ENCODE results near the gene OR5AP2.
"Not testable (repeated sequence)": the region's sequence is repeated elsewhere in the genome, so short reads cannot be mapped to it uniquely, and the experiment has no call there.

Gene OR5AP2

GRCh38 chr11:56624661-56625110 lies 17.6 kb downstream of the OR5AP2 start:
- TF ChIP-seq ZNF654 (tag by site-specific recombination; IDR thresholded peaks at IDR 0.05; ENCODE audit: low read depth) (peak; percentile 17; the same call in 1 of the 2 replicates), HIC1 (tag by site-specific recombination; IDR thresholded peaks at IDR 0.05) (no peak)
- ChIA-PET POLR2A (no interaction called here), CTCF (interaction anchor here (0.6 to 3.3 kb wide), 3 partner anchors 11 to 468 kb away, joined by 3 to 12 read pairs (median 4); no protein-coding TSS in a partner anchor)
- Histone ChIP-seq H3K9me3 (ENCODE audit: control insufficient read depth, insufficient read depth, low read depth, low read length) (no peaks in the 10 kb centered on the region), H3K36me3 (ENCODE audit: control insufficient read depth in 2 of 2, insufficient read depth in 1 of 2, low read length in 2 of 2) (no peaks in the 10 kb centered on the region), H3K4me3 (ENCODE audit: low read depth, low read length) (no peak overlapping the region), H3K27ac (ENCODE audit: extremely low read depth, low read depth, low read length) (no peak overlapping the region), H3K4me1 (ENCODE audit: control insufficient read depth, insufficient read depth, low read length) (no peaks in the 10 kb centered on the region)

- Histone ChIP-seq H3K4me1 (ENCODE audit: control insufficient read depth, insufficient read depth, low read length) (no peaks in the 10 kb centered on the region), H3K4me3 (ENCODE audit: low read depth, low read length) (no peak overlapping the region), H3K27ac (ENCODE audit: extremely low read depth, low read depth, low read length) (no peak overlapping the region), H3K36me3 (ENCODE audit: control insufficient read depth in 2 of 2, insufficient read depth in 1 of 2, low read length in 2 of 2) (no peaks in the 10 kb centered on the region), H3K9me3 (ENCODE audit: control insufficient read depth, insufficient read depth, low read depth, low read length) (no peaks in the 10 kb centered on the region)
- POLR2A ChIA-PET, result no interaction called here
- TF ChIP-seq GLIS2 (tag by site-specific recombination; IDR thresholded peaks at IDR 0.05), result no peak
- no peak for TF ChIP-seq ZSCAN18 (tag by site-specific recombination; IDR thresholded peaks at IDR 0.05)
- no peak for TF ChIP-seq ZNF155 (tag by site-specific recombination; IDR thresholded peaks at IDR 0.05)
- no peak for TF ChIP-seq ZNF560 (tag by site-specific recombination; IDR thresholded peaks at IDR 0.05; ENCODE audit: borderline replicate concordance)
- no peak for TF ChIP-seq ZNF169 (tag by site-specific recombination; IDR thresholded peaks at IDR 0.05)
- TF ChIP-seq ZFP41 (tag by site-specific recombination; IDR thresholded peaks at IDR 0.05; ENCODE audit: borderline replicate concordance), result no peak
- no peak for TF ChIP-seq ZNF311 (tag by site-specific recombination; IDR thresholded peaks at IDR 0.05; ENCODE audit: borderline replicate concordance)
- TF ChIP-seq EGR2 (tag by site-specific recombination; IDR thresholded peaks at IDR 0.05; ENCODE audit: low read depth), result no peak
- no peak for TF ChIP-seq ZNF394 (tag by site-specific recombination; IDR thresholded peaks at IDR 0.05; ENCODE audit: borderline replicate concordance)
- no peak for TF ChIP-seq ZNF354C (tag by site-specific recombination; IDR thresholded peaks at IDR 0.05; ENCODE audit: borderline replicate concordance, low read depth)
- no peak for TF ChIP-seq ZNF837 (tag by site-specific recombination; IDR thresholded peaks at IDR 0.05)
- no peak for TF ChIP-seq HOXA7 (CRISPR knock-in tag; IDR thresholded peaks at IDR 0.05; ENCODE audit: borderline replicate concordance)
- TF ChIP-seq PRDM1 (tag by site-specific recombination; IDR thresholded peaks at IDR 0.05), result no peak
- TF ChIP-seq MYNN (tag by site-specific recombination; IDR thresholded peaks at IDR 0.05; ENCODE audit: borderline replicate concordance), result no peak
- no peak for TF ChIP-seq ZNF175 (tag by site-specific recombination; IDR thresholded peaks at IDR 0.05)
- TF ChIP-seq KLF10 (tag by site-specific recombination; IDR thresholded peaks at IDR 0.05), result no peak
- no peak for TF ChIP-seq ZBTB20 (tag by site-specific recombination; IDR thresholded peaks at IDR 0.05)
- no peak for TF ChIP-seq ZNF362 (tag by site-specific recombination; IDR thresholded peaks at IDR 0.05)
- no peak for TF ChIP-seq ZNF664 (tag by site-specific recombination; IDR thresholded peaks at IDR 0.05)
- TF ChIP-seq ZNF366 (tag by site-specific recombination; conservative IDR thresholded peaks at IDR 0.05), result no peak
- CTCF ChIA-PET, result no interaction called here
Observed at GRCh38 chr11:56611174-56611573, 31.1 kb downstream of the OR5AP2 start.

GRCh38 chr11:56592088-56592717 lies 50.0 kb downstream of the OR5AP2 start:
- H3K4me3 ChIP-seq (ENCODE audit: low read depth, low read length); POLR2A ChIA-PET; H3K9me3 ChIP-seq (ENCODE audit: control insufficient read depth, insufficient read depth, low read depth, low read length); H3K27ac ChIP-seq (ENCODE audit: extremely low read depth, low read depth, low read length); CTCF ChIA-PET; H3K36me3 ChIP-seq (ENCODE audit: control insufficient read depth in 2 of 2, insufficient read depth in 1 of 2, low read length in 2 of 2); H3K4me1 ChIP-seq (ENCODE audit: control insufficient read depth, insufficient read depth, low read length): not testable (repeated sequence)

Measured in HEK293 (cell line).